22Rv1 (cell line): Measurements from ENCODE around the gene SLC6A3.

Experiments
- ZFX ChIP-seq: fragments of 450-650 bp; IDR thresholded peaks from 2 replicates; pipeline ENCODE4 v1.6.1; 2017; ENCODE audit warnings: antibody characterized with exemption, borderline replicate concordance
- TF ChIP-seq, protein P1 (sequence below): fragments of 450-650 bp; IDR thresholded peaks from 2 replicates; pipeline ENCODE4 v1.5.1; 2017; ENCODE audit warnings: mild to moderate bottlenecking

DNA sequence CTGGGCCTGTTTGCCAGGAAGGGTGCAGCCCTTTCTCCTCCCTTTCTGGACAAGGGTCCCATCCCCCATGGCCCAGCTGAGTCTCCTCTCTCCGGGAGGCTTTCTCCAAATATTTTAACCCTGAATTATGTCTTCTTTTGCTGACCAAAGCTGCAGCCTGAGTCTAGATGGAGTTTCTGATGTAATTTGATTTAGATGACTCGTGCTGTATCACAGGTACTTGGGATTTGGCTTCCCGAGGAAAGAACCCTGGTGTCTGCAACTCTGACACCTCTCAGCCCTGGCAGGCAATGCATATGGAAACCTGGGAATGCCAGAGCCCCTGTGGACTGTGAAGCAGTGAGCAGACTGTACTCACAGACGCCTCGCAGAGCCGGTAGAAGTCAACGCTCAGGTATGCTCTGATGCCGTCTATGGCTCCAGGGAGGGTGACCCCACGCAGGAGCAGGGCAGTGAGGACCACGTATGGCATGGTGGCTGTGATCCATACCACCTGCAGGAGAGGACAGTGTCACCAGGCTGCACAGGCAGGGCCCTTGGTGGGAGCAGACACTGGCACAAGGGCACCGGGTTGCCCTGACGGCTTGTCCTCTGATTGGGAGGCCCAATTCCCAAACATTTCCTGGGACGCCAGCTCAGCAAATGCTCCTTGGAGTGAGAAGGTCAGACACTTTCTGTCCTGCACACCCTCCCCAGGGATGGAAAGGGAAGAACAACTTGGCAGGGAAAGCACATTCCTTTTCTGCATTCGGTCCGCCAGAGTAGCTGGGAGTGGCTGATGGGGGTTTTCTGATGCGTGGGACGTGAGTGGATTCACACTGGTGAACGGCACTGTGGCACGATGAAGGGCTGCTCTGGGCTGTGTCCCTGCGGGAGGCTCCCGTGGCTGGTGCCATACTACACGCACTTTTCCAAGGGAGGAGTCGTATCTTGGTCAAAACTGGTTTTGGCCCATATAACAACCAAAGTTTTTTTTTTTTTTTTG, 24.7 kb downstream of the SLC6A3 start:
- TF ChIP-seq, protein P1, sequence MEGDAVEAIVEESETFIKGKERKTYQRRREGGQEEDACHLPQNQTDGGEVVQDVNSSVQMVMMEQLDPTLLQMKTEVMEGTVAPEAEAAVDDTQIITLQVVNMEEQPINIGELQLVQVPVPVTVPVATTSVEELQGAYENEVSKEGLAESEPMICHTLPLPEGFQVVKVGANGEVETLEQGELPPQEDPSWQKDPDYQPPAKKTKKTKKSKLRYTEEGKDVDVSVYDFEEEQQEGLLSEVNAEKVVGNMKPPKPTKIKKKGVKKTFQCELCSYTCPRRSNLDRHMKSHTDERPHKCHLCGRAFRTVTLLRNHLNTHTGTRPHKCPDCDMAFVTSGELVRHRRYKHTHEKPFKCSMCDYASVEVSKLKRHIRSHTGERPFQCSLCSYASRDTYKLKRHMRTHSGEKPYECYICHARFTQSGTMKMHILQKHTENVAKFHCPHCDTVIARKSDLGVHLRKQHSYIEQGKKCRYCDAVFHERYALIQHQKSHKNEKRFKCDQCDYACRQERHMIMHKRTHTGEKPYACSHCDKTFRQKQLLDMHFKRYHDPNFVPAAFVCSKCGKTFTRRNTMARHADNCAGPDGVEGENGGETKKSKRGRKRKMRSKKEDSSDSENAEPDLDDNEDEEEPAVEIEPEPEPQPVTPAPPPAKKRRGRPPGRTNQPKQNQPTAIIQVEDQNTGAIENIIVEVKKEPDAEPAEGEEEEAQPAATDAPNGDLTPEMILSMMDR: no peak
- TF ChIP-seq ZFX: no peak
